B cell (primary cell): ENCODE results near the gene TMEM86B. TPM values are rescaled to one million over a fixed set of nuclear protein-coding genes. Genes with fewer than 3 reads are reported as not detected.
A peak's percentile ranks its signal among the peaks of the same experiment; 100 is the strongest.

ENCODE experiments used
- ATAC-seq: fragments of 200-7000 bp; cut with Tn5 transposase; one replicate; pipeline ENCODE4 v1.10.0; 2021; ENCODE audit warnings: low read depth, mild to moderate bottlenecking, moderate number of reproducible peaks, moderate library complexity
- CTCF ChIA-PET: fragments of 350-600 bp; sonication (Branson Sonifier 250); formaldehyde crosslinking; loops from one replicate; lab custom pipeline; 2021; ENCODE audit warnings: antibody characterized with exemption, inconsistent platforms; lab: Charles Lee
- POLR2A ChIA-PET: fragments of 350-600 bp; sonication (Branson Sonifier 250); formaldehyde crosslinking; loops from one replicate; lab custom pipeline; 2021; ENCODE audit warnings: antibody characterized with exemption; lab: Charles Lee
- DNase-seq: peaks from one replicate; pipeline ENCODE4 v3.0.0; 2013
- H2AFZ ChIP-seq: 2 replicates; pipeline ENCODE4 v1.6.1; 2012; ENCODE audit warnings: mild to moderate bottlenecking, low read depth, low read length; ENCODE audit not compliant: insufficient read depth, poor library complexity, severe bottlenecking
- H3K27ac ChIP-seq, 2 donors: 1 replicate in 1 of 2; 2 replicates in 1 of 2; pipeline ENCODE4 v1.5.1; 2012 to 2013; ENCODE audit warnings: low read length in 2 of 2, mild to moderate bottlenecking in 2 of 2, moderate library complexity in 1 of 2
- H3K27me3 ChIP-seq, 4 experiments: fragments of 200-600 bp in 1 of 4; sonication (generic) in 1 of 4; replicated peaks in 1 of 4; 1 replicate in 2 of 4; 2 replicates in 2 of 4; pipeline versions ENCODE4 v1.6.1 to v1.7.0; 2013 to 2016; ENCODE audit warnings: low read length in 3 of 4, mild to moderate bottlenecking in 2 of 4, mixed read lengths in 1 of 4, moderate library complexity in 1 of 4; ENCODE audit not compliant: insufficient read depth in 4 of 4, control insufficient read depth in 3 of 4; ENCODE audit errors: control extremely low read depth in 1 of 4
- H3K36me3 ChIP-seq, 2 experiments: replicated peaks in 1 of 2; 1 replicate in 1 of 2; 2 replicates in 1 of 2; pipeline versions ENCODE4 v1.6.1 to v1.7.1; 2013; ENCODE audit warnings: low read length in 1 of 2; ENCODE audit not compliant: insufficient read depth in 2 of 2, control insufficient read depth in 1 of 2; ENCODE audit errors: control extremely low read depth in 1 of 2, extremely low read depth in 1 of 2
- H3K4me1 ChIP-seq, 2 donors: fragments of 200-600 bp in 1 of 2; sonication (generic) in 1 of 2; 1 replicate in 1 of 2; 2 replicates in 1 of 2; pipeline versions ENCODE4 v1.5.1 to v1.6.1; 2013 to 2017; ENCODE audit warnings: low read length in 2 of 2; ENCODE audit not compliant: control insufficient read depth in 2 of 2, insufficient read depth in 2 of 2
- H3K4me2 ChIP-seq: replicated peaks from 2 replicates; pipeline ENCODE3; 2012; ENCODE audit warnings: mild to moderate bottlenecking, low read depth, low read length; ENCODE audit not compliant: poor library complexity, severe bottlenecking
- H3K4me3 ChIP-seq, 5 experiments: fragments of 200-600 bp in 1 of 5; sonication (generic) in 1 of 5; 1 replicate in 3 of 5; 2 replicates in 2 of 5; pipeline versions ENCODE4 v1.5.1 to v1.7.0; 2011 to 2016; ENCODE audit warnings: low read length in 4 of 5, mild to moderate bottlenecking in 4 of 5, low read depth in 2 of 5, control low read depth in 1 of 5, moderate library complexity in 1 of 5; ENCODE audit not compliant: insufficient read depth in 1 of 5; ENCODE audit errors: control extremely low read depth in 1 of 5, extremely low read depth in 1 of 5
- H3K79me2 ChIP-seq: fragments of 200-600 bp; sonication (generic); one replicate; pipeline ENCODE4 v1.6.0; 2016; ENCODE audit warnings: low read length; ENCODE audit not compliant: control insufficient read depth, insufficient read depth
- H3K9ac ChIP-seq: fragments of 200-600 bp; sonication (generic); 2 replicates; pipeline ENCODE4 v1.6.1; 2017; ENCODE audit warnings: mild to moderate bottlenecking, low read length, moderate library complexity
- H3K9me3 ChIP-seq, 3 donors: one replicate each; pipeline versions ENCODE4 v1.6.1 to v1.7.1; 2013; ENCODE audit warnings: low read length in 2 of 3; ENCODE audit not compliant: control insufficient read depth in 2 of 3, insufficient read depth in 1 of 3; ENCODE audit errors: control extremely low read depth in 1 of 3
- H4K20me1 ChIP-seq: 2 replicates; pipeline ENCODE4 v1.6.0; 2012; ENCODE audit warnings: mild to moderate bottlenecking, low read length; ENCODE audit not compliant: insufficient read depth, control insufficient read depth, poor library complexity, severe bottlenecking
- H3K27ac Mint-ChIP-seq: one replicate; pipeline ENCODE4 v1.8.0; 2021; ENCODE audit warnings: mixed read lengths
- H3K27me3 Mint-ChIP-seq: one replicate; pipeline ENCODE4 v1.8.0; 2021; ENCODE audit warnings: mixed read lengths
- H3K4me1 Mint-ChIP-seq: one replicate; pipeline ENCODE4 v1.8.0; 2021; ENCODE audit warnings: mixed read lengths
- H3K4me3 Mint-ChIP-seq: one replicate; pipeline ENCODE4 v1.8.0; 2021; ENCODE audit warnings: mixed read lengths
- H3K9me3 Mint-ChIP-seq: one replicate; pipeline ENCODE4 v1.8.0; 2022; ENCODE audit warnings: mixed read lengths; ENCODE audit not compliant: insufficient read depth
- CTCF ChIP-seq: fragments of 200-600 bp; IDR thresholded peaks from one replicate; pipeline ENCODE4 v1.8.0; 2022; ENCODE audit warnings: antibody characterized with exemption, mild to moderate bottlenecking
- EZH2 ChIP-seq: IDR thresholded peaks from 2 replicates; pipeline ENCODE4 v1.6.1; 2012; ENCODE audit warnings: borderline replicate concordance, low read depth, mild to moderate bottlenecking, moderate library complexity, low read length; ENCODE audit not compliant: insufficient read depth, poor library complexity, severe bottlenecking
- whole genome bisulfite sequencing: methylation state at CpG from one replicate; pipeline ENCODE4 v1.1.5; 2013; ENCODE audit warnings: missing lambda C conversion rate; ENCODE audit not compliant: insufficient coverage; 5-methylcytosine and 5-hydroxymethylcytosine counted together
- intact Hi-C: fragments of 100-400 bp; cut with micrococcal nuclease; formaldehyde crosslinking; loops from one replicate; pipeline ENCODE4 v1.10.0; 2022
- polyA plus RNA-seq: library from polyadenylated mRNA; depleted of rRNA; stranded (reverse); fragments of >200 nt; gene quantifications from 2 replicates; pipeline ENCODE4 v1.2.3, GENCODE V29; 2012
- total RNA-seq, 2 donors: library from RNA; stranded (reverse); fragments of 120-200 nt in 1 of 2; gene quantifications; 1 replicate in 1 of 2; 2 replicates in 1 of 2; pipeline versions ENCODE4 v1.2.3 to v1.2.4, GENCODE V29; 2013 to 2022

TMEM86B gene
- total and polyA plus RNA-seq, 2 donors (not counting 1 experiment from before 2014, with no cell fraction given): 13.6 to 20.7 TPM

- CTCF ChIA-PET: no interaction called here
These were observed 15.0 kb downstream of the TMEM86B start for GRCh38 chr19:55213547-55213946.

GRCh38 chr19:55212447-55212846 lies 16.1 kb downstream of the TMEM86B start:
- H3K4me3 ChIP-seq: no peak overlapping the region
- ChIA-PET CTCF (no interaction called here), POLR2A (no interaction called here)
- no peaks in the 10 kb centered on the region for H3K36me3 ChIP-seq
- Mint-ChIP-seq H3K27ac (peak overlapping the region; percentile 2), H3K4me1 (peaks cover 11% of the 10 kb centered on the region), H3K27me3 (peaks cover 29% of the 10 kb centered on the region), H3K9me3 (peaks cover 8% of the 10 kb centered on the region), H3K4me3 (no peak overlapping the region)
- no peaks in the 10 kb centered on the region for H4K20me1 ChIP-seq
- DNase-seq (no peak), ATAC-seq (no peak)
- peaks cover 8 to 11% of the 10 kb centered on the region in 2 donors for H3K4me1 ChIP-seq
- H3K27ac ChIP-seq: no peak overlapping the region
- intact Hi-C loops: no loop called here
- WGBS: 93% methylated on average over 2 of the region's 3 CpGs
- no peak overlapping the region for H3K4me2 ChIP-seq
- no peak overlapping the region for H3K9ac ChIP-seq
- peaks cover 0 to 43% (median 6%) of the 10 kb centered on the region in 3 donors for H3K9me3 ChIP-seq
- peaks cover 0 to 35% (median 10%) of the 10 kb centered on the region in 4 experiments for H3K27me3 ChIP-seq
- TF ChIP-seq EZH2 (no peak), CTCF (no peak)
- H2AFZ ChIP-seq: no peak overlapping the region
- H3K79me2 ChIP-seq: no peaks in the 10 kb centered on the region

More at GRCh38 chr19:55213547-55213946, 15.0 kb downstream of the TMEM86B start:
- intact Hi-C loops: no loop called here
- no peak overlapping the region for H3K27ac Mint-ChIP-seq
- peaks cover 8% of the 10 kb centered on the region for H3K9me3 Mint-ChIP-seq
- H3K36me3 ChIP-seq: no peaks in the 10 kb centered on the region
- H3K4me3 ChIP-seq: no peak overlapping the region
- H3K9me3 ChIP-seq: peaks cover 0 to 43% (median 6%) of the 10 kb centered on the region in 3 donors
- 82% methylated on average over 4 of the region's 7 CpGs for WGBS
- no peak overlapping the region for H3K4me3 Mint-ChIP-seq
- H3K27me3 Mint-ChIP-seq: peaks cover 29% of the 10 kb centered on the region
- H3K4me1 ChIP-seq: peaks cover 8 to 11% of the 10 kb centered on the region in 2 donors
- POLR2A ChIA-PET: no interaction called here
- no peak overlapping the region for H2AFZ ChIP-seq
- H3K27me3 ChIP-seq: peaks cover 0 to 35% (median 10%) of the 10 kb centered on the region in 4 experiments
- H3K9ac ChIP-seq: no peak overlapping the region
- no peaks in the 10 kb centered on the region for H3K79me2 ChIP-seq
- no peak overlapping the region for H3K4me2 ChIP-seq
- ATAC-seq (no peak), DNase-seq (no peak)
- H3K27ac ChIP-seq: no peak overlapping the region
- H3K4me1 Mint-ChIP-seq: peaks cover 11% of the 10 kb centered on the region
- H4K20me1 ChIP-seq: no peaks in the 10 kb centered on the region
- TF ChIP-seq CTCF (no peak), EZH2 (no peak)
